Lung (tissue), 12 donors: ENCODE results near the gene CPS1. TPM values are rescaled to one million over a fixed set of nuclear protein-coding genes. Genes with fewer than 3 reads are reported as not detected.

Experiments
- ATAC-seq: fragments of 200-7000 bp; cut with Tn5 transposase; one replicate; pipeline ENCODE4 v1.9.1; 2020; ENCODE audit warnings: moderate number of reproducible peaks; ENCODE audit not compliant: insufficient read depth, low FRiP score
- DNase-seq, 3 donors: peaks; one replicate each; pipeline ENCODE4 v3.0.0-alpha.2; 2013 to 2017
- H3K27ac ChIP-seq, 2 donors: one replicate each; pipeline ENCODE4 v1.5.1; 2013; ENCODE audit warnings: mild to moderate bottlenecking in 2 of 2, moderate library complexity in 2 of 2, control low read depth in 1 of 2, inconsistent platforms in 1 of 2, low read depth in 1 of 2, low read length in 1 of 2
- H3K27me3 ChIP-seq, 3 donors: one replicate each; pipeline ENCODE4 v1.5.1; 2013; ENCODE audit warnings: low read length in 2 of 3; ENCODE audit not compliant: control insufficient read depth in 3 of 3, insufficient read depth in 3 of 3
- H3K36me3 ChIP-seq, 4 donors: one replicate each; pipeline ENCODE4 v1.5.1; 2013; ENCODE audit warnings: low read length in 4 of 4, mild to moderate bottlenecking in 1 of 4, moderate library complexity in 1 of 4; ENCODE audit not compliant: control insufficient read depth in 4 of 4, insufficient read depth in 4 of 4
- H3K4me1 ChIP-seq, 5 donors: one replicate each; pipeline ENCODE4 v1.5.1; 2013; ENCODE audit warnings: low read length in 5 of 5, mild to moderate bottlenecking in 2 of 5, moderate library complexity in 1 of 5; ENCODE audit not compliant: control insufficient read depth in 5 of 5, insufficient read depth in 5 of 5
- H3K4me3 ChIP-seq: one replicate; pipeline ENCODE4 v1.5.1; 2013; ENCODE audit warnings: mild to moderate bottlenecking, control low read depth, moderate library complexity
- H3K9ac ChIP-seq, 2 donors: one replicate each; pipeline ENCODE4 v1.5.1; 2013; ENCODE audit warnings: low read length in 2 of 2, control low read depth in 1 of 2; ENCODE audit not compliant: insufficient read depth in 1 of 2
- H3K9me3 ChIP-seq, 4 donors: one replicate each; pipeline ENCODE4 v1.5.1; 2013; ENCODE audit warnings: low read length in 3 of 4, mild to moderate bottlenecking in 1 of 4, moderate library complexity in 1 of 4; ENCODE audit not compliant: control insufficient read depth in 4 of 4, insufficient read depth in 3 of 4
- WGBS, 2 donors: extraction: QIAGEN DNeasy Blood & Tissue Kit; methylation state at CpG; one replicate each; pipeline ENCODE4 v1.1.7; 2013; 5-methylcytosine and 5-hydroxymethylcytosine counted together
- polyA plus RNA-seq, 2 donors: library from polyadenylated mRNA; stranded (reverse); fragments of 200-250 nt; gene quantifications; one replicate each; pipeline ENCODE4 v1.2.1, GENCODE V29; 2013
- total RNA-seq, 2 donors: library from RNA; depleted of rRNA in 1 of 2; stranded (reverse); fragments of >200 nt in 1 of 2; gene quantifications; one replicate each; pipeline ENCODE4 v1.2.1, GENCODE V29; 2014 to 2021
- TF ChIP-seq, protein P1 (sequence below): IDR thresholded peaks from 2 replicates; pipeline ENCODE4 v1.5.1; 2012; ENCODE audit warnings: mild to moderate bottlenecking; ENCODE audit errors: control extremely low read depth, extremely low read depth
- donor health status: control.
- donor health status: control.
- donor health status: Bipolar disorder and iron deficiency.
- donor health status: healthy.
- donor health status: DM: yes; HTN: yes; CAD: no.

The CPS1 gene
- total and polyA plus RNA-seq, 4 donors: 0.35 to 5.0 (median 1.9) TPM

- TF ChIP-seq, protein P1, sequence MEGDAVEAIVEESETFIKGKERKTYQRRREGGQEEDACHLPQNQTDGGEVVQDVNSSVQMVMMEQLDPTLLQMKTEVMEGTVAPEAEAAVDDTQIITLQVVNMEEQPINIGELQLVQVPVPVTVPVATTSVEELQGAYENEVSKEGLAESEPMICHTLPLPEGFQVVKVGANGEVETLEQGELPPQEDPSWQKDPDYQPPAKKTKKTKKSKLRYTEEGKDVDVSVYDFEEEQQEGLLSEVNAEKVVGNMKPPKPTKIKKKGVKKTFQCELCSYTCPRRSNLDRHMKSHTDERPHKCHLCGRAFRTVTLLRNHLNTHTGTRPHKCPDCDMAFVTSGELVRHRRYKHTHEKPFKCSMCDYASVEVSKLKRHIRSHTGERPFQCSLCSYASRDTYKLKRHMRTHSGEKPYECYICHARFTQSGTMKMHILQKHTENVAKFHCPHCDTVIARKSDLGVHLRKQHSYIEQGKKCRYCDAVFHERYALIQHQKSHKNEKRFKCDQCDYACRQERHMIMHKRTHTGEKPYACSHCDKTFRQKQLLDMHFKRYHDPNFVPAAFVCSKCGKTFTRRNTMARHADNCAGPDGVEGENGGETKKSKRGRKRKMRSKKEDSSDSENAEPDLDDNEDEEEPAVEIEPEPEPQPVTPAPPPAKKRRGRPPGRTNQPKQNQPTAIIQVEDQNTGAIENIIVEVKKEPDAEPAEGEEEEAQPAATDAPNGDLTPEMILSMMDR: no peak
- ATAC-seq (no peak), DNase-seq (no peak)
- no peak overlapping the region for H3K9ac ChIP-seq
- H3K27me3 ChIP-seq: no peaks in the 10 kb centered on the region
- H3K27ac ChIP-seq: no peak overlapping the region
- no peaks in the 10 kb centered on the region for H3K36me3 ChIP-seq
- no peak overlapping the region for H3K4me3 ChIP-seq
- H3K4me1 ChIP-seq: peaks cover 0 to 4% (median 0%) of the 10 kb centered on the region in 5 donors
- H3K9me3 ChIP-seq: no peaks in the 10 kb centered on the region
Observed at GRCh38 chr2:210527286-210527685, 29.1 kb upstream of the CPS1 start.

- H3K27ac ChIP-seq: no peak overlapping the region
- no peaks in the 10 kb centered on the region for H3K9me3 ChIP-seq
- no peak overlapping the region for H3K9ac ChIP-seq
- peaks cover 0 to 4% (median 0%) of the 10 kb centered on the region in 5 donors for H3K4me1 ChIP-seq
- no peak for DNase-seq
- TF ChIP-seq, protein P1: no peak
- WGBS, 2 donors: 80 to 86% methylated on average over 4 of the region's 4 CpGs
- no peak overlapping the region for H3K4me3 ChIP-seq
- no peaks in the 10 kb centered on the region for H3K27me3 ChIP-seq
- H3K36me3 ChIP-seq: no peaks in the 10 kb centered on the region
- no peak for ATAC-seq
Observed at GRCh38 chr2:210528716-210529115, 27.7 kb upstream of the CPS1 start.

DNA sequence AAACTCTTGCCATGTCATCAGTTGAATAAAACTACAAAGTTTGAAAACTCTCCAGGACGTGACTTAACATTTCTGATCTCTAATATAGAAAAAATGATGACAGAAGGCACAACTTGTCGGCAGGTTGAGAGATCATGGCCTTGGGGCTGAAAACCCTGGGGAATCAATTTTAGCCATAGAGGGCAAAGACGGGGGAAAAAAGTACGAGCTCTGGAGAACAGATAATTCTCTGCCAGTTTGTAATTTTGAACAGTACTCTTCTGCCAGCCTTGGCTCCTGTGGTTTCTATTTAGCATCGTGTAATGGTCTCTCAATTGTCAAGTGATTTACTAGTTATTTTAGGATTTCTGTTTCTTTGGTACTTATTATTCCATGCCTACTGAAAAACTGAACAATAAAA is 25.3 kb upstream of the CPS1 start:
- DNase-seq: no peak
- TF ChIP-seq, protein P1: no peak

DNA sequence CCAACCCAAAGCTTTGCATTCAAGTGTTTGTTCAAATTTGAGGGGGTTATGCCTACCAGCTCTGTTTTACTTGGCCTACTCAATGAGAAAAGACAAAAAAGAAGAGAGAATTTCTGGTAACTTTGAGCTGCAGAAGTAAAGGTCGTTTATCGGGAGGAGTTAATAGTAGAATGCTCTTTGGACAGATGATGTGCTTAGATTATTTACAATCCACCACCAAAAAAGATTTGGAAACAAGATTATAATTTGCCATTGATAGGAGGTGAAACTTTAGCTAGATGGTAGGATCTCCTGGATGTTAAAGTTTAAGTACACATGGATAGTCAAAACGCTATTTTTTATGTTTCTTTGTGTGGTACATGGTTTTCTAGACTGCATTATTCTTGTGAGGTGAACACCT is 24.9 kb upstream of the CPS1 start:
- DNase-seq (no peak), ATAC-seq (no peak)
- Histone ChIP-seq H3K36me3 (no peaks in the 10 kb centered on the region), H3K9ac (no peak overlapping the region), H3K4me1 (peaks cover 0 to 4% (median 0%) of the 10 kb centered on the region in 5 donors), H3K9me3 (no peaks in the 10 kb centered on the region), H3K27ac (no peak overlapping the region), H3K27me3 (no peaks in the 10 kb centered on the region), H3K4me3 (no peak overlapping the region)
- TF ChIP-seq, protein P1: no peak
- WGBS, 2 donors: 92% methylated on average over 3 of the region's 3 CpGs

More for the DNA sequence above, 25.3 kb upstream of the CPS1 start:
- H3K36me3 ChIP-seq: no peaks in the 10 kb centered on the region
- no peaks in the 10 kb centered on the region for H3K9me3 ChIP-seq
- no peak overlapping the region for H3K27ac ChIP-seq
- no peak overlapping the region for H3K4me3 ChIP-seq
- ATAC-seq: no peak
- 84 to 86% methylated on average over 5 of the region's 5 CpGs for WGBS, 2 donors
- H3K4me1 ChIP-seq: peaks cover 0 to 4% (median 0%) of the 10 kb centered on the region in 5 donors
- no peak overlapping the region for H3K9ac ChIP-seq
- H3K27me3 ChIP-seq: no peaks in the 10 kb centered on the region
